Heart left ventricle (tissue), 13 donors: Measurements from ENCODE around the gene SS18.

Source experiments
- CTCF ChIP-seq, 12 donors: fragments of 200-600 bp; sonication (generic) in 4 of 12; IDR thresholded peaks; one replicate each; pipeline versions ENCODE4 v1.5.0 to v1.8.0; 2018 to 2022; ENCODE audit warnings: antibody characterized with exemption in 12 of 12, mild to moderate bottlenecking in 5 of 12
- POLR2A ChIP-seq, 2 donors: fragments of 450-650 bp; IDR thresholded peaks; one replicate each; pipeline ENCODE4 v1.6.1; 2017; ENCODE audit warnings: antibody characterized with exemption in 2 of 2, mild to moderate bottlenecking in 2 of 2, moderate library complexity in 2 of 2
- donor health status: ischemic (EF 13 %, LVEDD 7.1; RV severe dilation, severe dysfunction).
- donor health status: DM: no; HTN: yes; CAD: no.
- donor health status: DM: no; HTN: no; CAD: no.
- donor health status: ischemic (EF 25% LVEDD 6.9; RV normal size, moderate dysfunction).
- donor health status: ischemic (EF 25% LVEDD 5.7; RV mildly dilated, moderate dysfunction).
- donor health status: ischemic (EF 35%, LVEDD 5.7; RV mildly dilated, moderate dysfunction).
- donor health status: nonischemic (EF 11% LVEDD 7.7; RV severe dilation, severe dysfunction).
- donor health status: DM: yes; HTN: yes; CAD: no.
- donor health status: PGD.
- donor health status: ischemic (EF 29% LVEDD 5.4; RV normal size, mild dysfunction).
- donor health status: nonischemic (EF 23%, LVEDD 6.1; RV moderate dilation, normal function).

GRCh38 chr18:26059357-26059756 is 31.1 kb downstream of the SS18 start:
- no peak for TF ChIP-seq CTCF (IDR thresholded peaks at IDR 0.05)
- TF ChIP-seq POLR2A (IDR thresholded peaks at IDR 0.05) = no peak
